K562 (cell line): ENCODE results near the gene ASB4. TPM values are rescaled to one million over a fixed set of nuclear protein-coding genes. Genes with fewer than 3 reads are reported as not detected.

Experiments
- HDAC8 ChIP-seq: fragments of 450-650 bp; IDR thresholded peaks from 2 replicates; pipeline ENCODE4 v1.6.1; 2016; ENCODE audit warnings: mild to moderate bottlenecking, missing genetic modification characterization, moderate library complexity, missing compliant biosample characterization
- HIVEP1 ChIP-seq: fragments of 250-450 bp; sonication (Bioruptor Pico); IDR thresholded peaks from 2 replicates; pipeline ENCODE4 v1.4.0; 2020; ENCODE audit warnings: mild to moderate bottlenecking
- HNRNPUL1 ChIP-seq: fragments of 200-400 bp; formaldehyde crosslinking; IDR thresholded peaks from 2 replicates; pipeline ENCODE4 v1.6.1; 2017; ENCODE audit warnings: low read length
- NR0B1 ChIP-seq: fragments of 450-650 bp; IDR thresholded peaks from one replicate; pipeline ENCODE4 v1.6.1; 2018; ENCODE audit warnings: mild to moderate bottlenecking, moderate library complexity; ENCODE audit not compliant: partially characterized antibody
- PHTF2 ChIP-seq: fragments of 250-450 bp; sonication (Bioruptor Pico); IDR thresholded peaks from 2 replicates; pipeline ENCODE4 v1.5.0; 2021; ENCODE audit warnings: mild to moderate bottlenecking
- POLR2B ChIP-seq: fragments of 450-650 bp; IDR thresholded peaks from 2 replicates; pipeline ENCODE4 v1.6.1; 2018; ENCODE audit warnings: low read depth; ENCODE audit not compliant: partially characterized antibody
- PRPF4 ChIP-seq: fragments of 200-400 bp; formaldehyde crosslinking; IDR thresholded peaks from one replicate; pipeline ENCODE4 v1.6.1; 2017; ENCODE audit warnings: low read length, low read depth, mild to moderate bottlenecking; ENCODE audit not compliant: insufficient read depth, poor library complexity, severe bottlenecking
- RFX5 ChIP-seq: IDR thresholded peaks from 2 replicates; pipeline ENCODE4 v1.6.1; 2011; ENCODE audit warnings: low read depth, mild to moderate bottlenecking, improper control_type of control experiment, low read length
- SMARCC2 ChIP-seq: fragments of 450-650 bp; IDR thresholded peaks from 2 replicates; pipeline ENCODE4 v1.6.1; 2017; ENCODE audit warnings: antibody characterized with exemption, moderate library complexity, mild to moderate bottlenecking, low read depth
- TAF9B ChIP-seq: fragments of 450-650 bp; IDR thresholded peaks from 2 replicates; pipeline ENCODE4 v1.6.1; 2018; ENCODE audit warnings: mild to moderate bottlenecking; ENCODE audit not compliant: partially characterized antibody
- TCF15 ChIP-seq: fragments of 250-450 bp; sonication (Bioruptor Pico); IDR thresholded peaks from 2 replicates; pipeline ENCODE4 v1.8.0; 2022; ENCODE audit warnings: moderate library complexity, mild to moderate bottlenecking, inconsistent platforms
- ZNF561 ChIP-seq: fragments of 450-650 bp; formaldehyde crosslinking; conservative IDR thresholded peaks from 2 replicates; pipeline ENCODE4 v1.4.0; 2020; ENCODE audit warnings: mild to moderate bottlenecking, moderate library complexity
- ZNF592 ChIP-seq: fragments of 450-650 bp; IDR thresholded peaks from 2 replicates; pipeline ENCODE4 v1.6.1; 2017; ENCODE audit warnings: antibody characterized with exemption, mild to moderate bottlenecking
- ZNF707 ChIP-seq: fragments of 250-450 bp; sonication (Bioruptor Pico); conservative IDR thresholded peaks from 2 replicates; pipeline ENCODE4 v1.8.0; 2022; ENCODE audit warnings: inconsistent platforms, mild to moderate bottlenecking, moderate library complexity
- ZNF77 ChIP-seq: fragments of 250-450 bp; sonication (Bioruptor Pico); IDR thresholded peaks from 2 replicates; pipeline ENCODE4 v1.5.0; 2020
- polyA plus RNA-seq, 8 experiments: library from polyadenylated mRNA; depleted of rRNA in 4 of 8; stranded (reverse) in 5 of 8; unstranded in 3 of 8; fragments of >200 nt; fragmentation: Nextera tagmentation in 2 of 8; fragmentation: Illumina TruSeq in 1 of 8; extraction: Ambion mirVana in 2 of 8; extraction: Trizol in 1 of 8; gene quantifications; 2 replicates each; pipeline versions ENCODE4 v1.2.1 to v1.2.3, GENCODE V29; 2011 to 2014; ENCODE audit warnings: inconsistent platforms in 1 of 8, missing spikeins in 1 of 8
- total RNA-seq, 7 experiments: library from RNA; depleted of rRNA in 6 of 7; stranded (reverse); fragments of >200 nt in 6 of 7; fragmentation: Illumina TruSeq in 2 of 7; extraction: Trizol in 2 of 7; gene quantifications; 2 replicates each; pipeline versions ENCODE4 v1.2.1 to v1.2.3, GENCODE V29; 2011 to 2021; ENCODE audit warnings: low replicate concordance in 1 of 7
- TF ChIP-seq, protein P1 (sequence below): fragments of 200-800 bp; sonication (Bioruptor generic); IDR thresholded peaks from 2 replicates; pipeline ENCODE4 v1.6.1; 2017; ENCODE audit warnings: missing genetic modification characterization, missing compliant biosample characterization
- TF ChIP-seq, protein P2 (sequence below): fragments of 250-450 bp; sonication (Bioruptor Pico); IDR thresholded peaks from 2 replicates; pipeline ENCODE4 v1.8.0; 2021; ENCODE audit warnings: borderline replicate concordance, mild to moderate bottlenecking, moderate library complexity; ENCODE audit not compliant: poor library complexity, severe bottlenecking

ASB4 gene
- total and polyA plus RNA-seq, 9 of the 15 experiments (the other 6 are each of a cell fraction or from before 2014, with no cell fraction given): 0.03 to 0.07 TPM; not detected in 7

- TF ChIP-seq NR0B1: no peak
- no peak for TF ChIP-seq ZNF592
- no peak for TF ChIP-seq TAF9B
- TF ChIP-seq PRPF4: no peak
- TF ChIP-seq ZNF77: no peak
- no peak for TF ChIP-seq HIVEP1 (CRISPR knock-in tag)
- TF ChIP-seq SMARCC2: peak; percentile 62; the same call in 1 of the 2 replicates
- TF ChIP-seq, protein P1, sequence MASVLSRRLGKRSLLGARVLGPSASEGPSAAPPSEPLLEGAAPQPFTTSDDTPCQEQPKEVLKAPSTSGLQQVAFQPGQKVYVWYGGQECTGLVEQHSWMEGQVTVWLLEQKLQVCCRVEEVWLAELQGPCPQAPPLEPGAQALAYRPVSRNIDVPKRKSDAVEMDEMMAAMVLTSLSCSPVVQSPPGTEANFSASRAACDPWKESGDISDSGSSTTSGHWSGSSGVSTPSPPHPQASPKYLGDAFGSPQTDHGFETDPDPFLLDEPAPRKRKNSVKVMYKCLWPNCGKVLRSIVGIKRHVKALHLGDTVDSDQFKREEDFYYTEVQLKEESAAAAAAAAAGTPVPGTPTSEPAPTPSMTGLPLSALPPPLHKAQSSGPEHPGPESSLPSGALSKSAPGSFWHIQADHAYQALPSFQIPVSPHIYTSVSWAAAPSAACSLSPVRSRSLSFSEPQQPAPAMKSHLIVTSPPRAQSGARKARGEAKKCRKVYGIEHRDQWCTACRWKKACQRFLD (CRISPR knock-in tag): peak; percentile 90
- TF ChIP-seq HNRNPUL1: no peak
- TF ChIP-seq, protein P2, sequence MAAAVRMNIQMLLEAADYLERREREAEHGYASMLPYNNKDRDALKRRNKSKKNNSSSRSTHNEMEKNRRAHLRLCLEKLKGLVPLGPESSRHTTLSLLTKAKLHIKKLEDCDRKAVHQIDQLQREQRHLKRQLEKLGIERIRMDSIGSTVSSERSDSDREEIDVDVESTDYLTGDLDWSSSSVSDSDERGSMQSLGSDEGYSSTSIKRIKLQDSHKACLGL (CRISPR knock-in tag): no peak
- no peak for TF ChIP-seq ZNF707
- no peak for TF ChIP-seq HDAC8 (tag)
- TF ChIP-seq POLR2B: no peak
- no peak for TF ChIP-seq ZNF561 (CRISPR knock-in tag)
- TF ChIP-seq RFX5: no peak
- TF ChIP-seq PHTF2 (CRISPR knock-in tag): no peak
- TF ChIP-seq TCF15 (CRISPR knock-in tag): no peak
Observed at GRCh38 chr7:95549818-95550529, 64.2 kb downstream of the ASB4 start (continued).
